GM19463 (cell line): ENCODE data around the gene PIK3C2G.

Source experiments
- ATAC-seq: cut with Tn5 transposase; IDR thresholded peaks from one replicate; pipeline ENCODE4 v1.9.1; 2021; ENCODE audit warnings: mild to moderate bottlenecking, moderate library complexity; ENCODE audit not compliant: unreplicated experiment

PIK3C2G gene

DNA sequence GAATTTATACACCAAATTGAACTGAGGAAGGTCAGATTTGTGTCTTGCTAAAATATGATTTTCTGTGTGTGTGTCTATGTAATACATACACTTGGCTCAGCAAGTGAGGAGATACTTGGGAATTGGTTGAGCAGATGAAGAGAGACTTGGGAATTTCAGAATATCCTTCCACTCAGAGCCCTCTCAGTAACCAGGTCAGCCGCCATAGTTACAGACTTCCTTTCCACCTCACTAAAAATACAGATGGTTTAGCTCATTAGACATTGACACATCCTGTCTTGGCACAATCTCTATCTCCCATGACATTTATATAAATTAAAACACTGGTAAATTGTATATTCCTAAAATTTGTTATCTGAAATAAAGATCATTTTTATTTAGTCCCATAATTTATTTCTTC is 15.9 kb downstream of the PIK3C2G start:
- ATAC-seq = no peak

DNA sequence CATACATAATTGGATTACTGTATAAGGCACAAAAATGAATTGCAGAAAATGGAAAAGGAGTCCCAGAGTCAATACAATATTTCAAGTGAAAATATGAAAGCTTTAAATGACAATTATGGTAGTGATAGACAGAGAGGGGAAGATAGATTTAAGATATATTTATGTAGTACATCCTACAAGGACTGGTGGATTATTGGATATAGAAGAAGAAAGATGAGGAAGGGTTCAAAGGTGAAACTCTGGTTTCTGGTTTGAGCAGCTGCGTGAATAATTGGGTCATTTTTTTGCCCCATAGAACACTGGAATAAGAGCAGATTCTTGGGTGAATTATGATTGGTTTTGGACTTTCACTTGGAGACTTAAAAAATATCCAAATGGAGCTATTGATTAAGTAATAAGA is 19.4 kb downstream of the PIK3C2G start:
- ATAC-seq = no peak

DNA sequence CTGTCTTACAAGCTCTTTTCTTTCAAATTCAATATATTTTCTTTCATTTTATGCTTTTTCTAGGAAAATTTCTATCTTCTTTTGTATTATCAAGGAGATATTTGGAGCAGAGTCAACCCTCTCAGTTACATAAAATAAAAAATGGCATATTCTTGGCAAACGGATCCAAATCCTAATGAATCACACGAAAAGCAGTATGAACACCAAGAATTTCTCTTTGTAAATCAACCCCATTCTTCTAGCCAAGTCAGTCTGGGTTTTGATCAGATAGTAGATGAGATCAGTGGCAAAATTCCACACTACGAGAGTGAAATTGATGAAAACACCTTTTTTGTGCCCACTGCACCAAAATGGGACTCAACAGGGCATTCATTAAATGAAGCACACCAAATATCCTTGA is 20.6 kb downstream of the PIK3C2G start:
- ATAC-seq = no peak

DNA sequence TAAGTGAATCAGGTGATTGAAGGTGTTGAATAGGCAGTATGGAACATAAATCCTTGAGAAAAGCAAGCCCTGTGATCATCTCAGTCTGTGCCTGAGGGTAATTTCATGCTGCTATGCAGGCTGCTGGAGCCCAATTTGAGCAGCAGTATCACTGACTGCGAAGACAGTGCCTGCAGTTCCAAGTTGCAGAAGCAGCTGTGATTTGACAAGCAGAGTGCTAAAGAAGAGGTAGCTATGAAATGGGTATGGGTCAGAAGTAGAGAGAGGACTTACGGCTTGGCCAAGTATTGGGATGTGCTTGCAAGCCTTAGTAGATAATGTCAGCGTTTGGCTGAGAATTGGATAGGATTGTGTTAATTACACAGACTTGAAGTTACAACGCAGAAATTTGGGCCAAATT is 22.5 kb downstream of the PIK3C2G start:
- no peak for ATAC-seq

DNA sequence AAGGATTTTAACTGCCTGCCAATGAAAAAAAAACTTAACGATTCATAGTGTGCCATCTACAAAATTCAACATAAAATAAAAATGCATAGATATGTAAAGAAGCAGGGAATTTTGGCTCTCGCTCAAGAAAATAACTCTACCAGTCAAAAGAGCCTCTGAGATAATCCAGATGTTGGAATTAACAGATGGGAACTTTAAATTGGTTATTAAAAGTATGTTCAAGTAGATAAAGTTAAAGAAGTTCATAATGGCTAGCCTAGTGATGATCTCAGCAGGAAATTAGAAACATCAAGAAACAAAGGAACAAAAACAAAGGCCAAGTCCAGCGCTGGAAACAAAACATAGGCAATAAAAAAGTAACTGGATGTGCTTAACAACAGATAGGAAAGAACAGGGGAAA is 23.1 kb downstream of the PIK3C2G start:
- ATAC-seq = no peak

DNA sequence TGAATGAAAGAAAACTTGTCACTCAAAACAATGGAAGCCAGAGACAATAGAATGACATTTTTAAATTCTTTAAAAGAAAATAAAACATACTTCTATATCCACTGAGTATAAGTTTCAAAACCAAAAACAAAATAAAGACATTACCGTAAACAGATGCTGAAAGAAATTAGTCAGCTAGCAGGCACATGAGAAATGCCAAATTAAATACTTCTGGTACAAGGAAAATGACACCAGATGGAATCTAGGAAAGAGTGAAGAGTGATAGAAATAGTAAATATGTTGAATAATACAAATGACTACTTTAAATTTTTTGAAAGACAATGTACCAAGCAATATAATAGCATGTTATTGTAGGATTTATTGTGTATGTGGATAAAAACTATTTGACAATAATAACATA is 23.8 kb downstream of the PIK3C2G start:
- no peak for ATAC-seq

DNA sequence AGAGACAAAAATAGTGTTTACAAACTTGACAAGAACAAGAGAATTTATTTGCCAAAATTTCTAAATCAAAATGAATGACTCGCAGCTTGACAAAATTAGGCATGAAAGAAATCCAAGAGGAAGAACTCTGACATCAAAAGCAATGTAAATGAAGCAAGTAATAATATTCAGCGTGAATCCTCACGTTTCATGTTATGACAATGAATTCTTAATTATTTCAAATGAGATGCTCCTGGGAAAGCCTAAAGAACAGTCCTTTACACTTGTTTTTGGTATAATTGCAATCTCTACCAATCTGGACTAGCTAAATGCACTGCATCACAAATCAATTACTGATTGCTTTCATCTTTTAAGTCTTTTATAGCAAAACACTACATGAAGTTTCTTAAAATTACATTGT is 29.1 kb downstream of the PIK3C2G start:
- ATAC-seq = no peak

DNA sequence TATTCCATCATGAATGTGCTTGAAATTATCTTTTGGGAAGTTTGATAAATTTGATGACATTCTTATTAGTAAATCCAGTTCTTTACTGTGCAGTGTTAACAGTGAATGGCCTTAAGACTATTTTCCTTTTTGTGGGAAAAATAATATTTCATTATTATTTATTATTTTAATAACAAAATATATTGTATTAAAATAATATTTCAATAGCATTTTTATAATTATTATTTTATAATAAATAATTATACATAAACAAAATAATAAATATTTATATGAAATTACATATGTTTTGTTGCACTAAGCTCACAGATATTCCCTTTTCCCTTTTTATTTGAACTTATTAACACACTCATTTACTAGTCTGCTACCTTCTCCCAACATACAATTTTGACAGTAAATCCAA is 33.6 kb downstream of the PIK3C2G start:
- no peak for ATAC-seq

DNA sequence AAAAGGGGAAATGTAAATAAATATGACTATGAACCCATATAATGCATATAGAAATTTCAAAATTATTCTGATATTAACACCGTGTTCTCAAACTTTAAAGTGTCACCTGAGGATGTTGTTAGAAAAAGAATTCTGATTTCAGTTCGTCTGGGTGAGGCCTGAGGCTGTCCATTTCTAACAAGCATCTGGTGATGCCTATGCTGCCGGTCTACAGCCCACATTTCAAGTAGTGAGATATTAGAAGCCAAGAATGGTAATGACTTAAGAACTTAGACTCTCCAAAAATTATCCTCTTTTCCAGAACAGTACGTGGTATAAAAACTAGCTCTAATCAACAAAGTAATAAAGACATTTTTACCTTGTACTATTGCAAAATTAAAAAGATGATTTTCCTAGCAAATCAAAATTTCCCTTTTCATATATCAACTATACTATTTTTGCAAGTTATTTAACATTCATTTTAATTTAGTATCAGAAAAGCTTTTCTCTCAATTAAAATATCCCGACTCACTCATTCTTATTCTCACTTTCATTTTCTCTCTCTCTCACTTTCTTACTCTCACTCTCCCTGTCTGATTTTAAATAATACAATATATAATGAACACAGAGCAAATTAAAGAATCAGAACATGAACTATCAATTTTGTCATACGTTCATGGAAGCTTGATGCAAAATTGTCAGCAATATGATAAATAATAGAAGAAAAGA is 35.0 kb downstream of the PIK3C2G start:
- ATAC-seq = no peak

DNA sequence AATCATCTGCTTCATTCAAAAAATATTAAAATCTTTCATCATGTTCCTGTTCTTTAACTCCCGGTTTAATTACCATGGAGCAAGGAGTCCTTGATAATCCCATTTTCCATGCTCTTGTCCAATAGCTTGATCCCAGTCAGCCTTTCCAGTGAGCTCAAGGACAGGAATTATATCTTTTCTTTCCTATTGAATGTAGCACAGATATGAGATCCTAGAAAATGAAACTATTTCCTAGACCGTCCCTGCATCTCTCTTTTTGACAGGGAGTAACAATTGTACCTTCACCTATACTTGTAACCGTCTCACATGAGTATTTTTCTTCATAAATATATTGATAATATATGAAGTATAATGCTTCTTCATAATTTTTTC is 35.6 kb downstream of the PIK3C2G start:
- no peak for ATAC-seq

DNA sequence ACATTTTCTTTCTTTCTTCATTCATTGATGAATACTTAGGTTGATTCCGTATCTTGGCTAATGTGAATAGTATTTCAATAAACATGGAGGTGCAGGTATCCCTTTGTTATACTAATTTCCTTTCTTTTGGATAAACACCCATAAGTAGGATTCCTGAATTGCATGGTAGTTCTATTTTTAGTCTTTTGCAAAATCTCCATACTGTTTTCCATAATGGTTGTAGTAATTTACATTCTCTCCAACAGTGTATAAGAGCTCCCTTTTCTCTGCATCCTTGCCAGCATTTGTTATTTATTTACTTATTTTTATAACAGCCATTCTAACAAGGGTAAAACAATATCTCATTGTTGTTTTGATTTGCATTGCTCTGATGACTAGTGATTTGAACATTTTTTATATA is 36.6 kb downstream of the PIK3C2G start:
- no peak for ATAC-seq

DNA sequence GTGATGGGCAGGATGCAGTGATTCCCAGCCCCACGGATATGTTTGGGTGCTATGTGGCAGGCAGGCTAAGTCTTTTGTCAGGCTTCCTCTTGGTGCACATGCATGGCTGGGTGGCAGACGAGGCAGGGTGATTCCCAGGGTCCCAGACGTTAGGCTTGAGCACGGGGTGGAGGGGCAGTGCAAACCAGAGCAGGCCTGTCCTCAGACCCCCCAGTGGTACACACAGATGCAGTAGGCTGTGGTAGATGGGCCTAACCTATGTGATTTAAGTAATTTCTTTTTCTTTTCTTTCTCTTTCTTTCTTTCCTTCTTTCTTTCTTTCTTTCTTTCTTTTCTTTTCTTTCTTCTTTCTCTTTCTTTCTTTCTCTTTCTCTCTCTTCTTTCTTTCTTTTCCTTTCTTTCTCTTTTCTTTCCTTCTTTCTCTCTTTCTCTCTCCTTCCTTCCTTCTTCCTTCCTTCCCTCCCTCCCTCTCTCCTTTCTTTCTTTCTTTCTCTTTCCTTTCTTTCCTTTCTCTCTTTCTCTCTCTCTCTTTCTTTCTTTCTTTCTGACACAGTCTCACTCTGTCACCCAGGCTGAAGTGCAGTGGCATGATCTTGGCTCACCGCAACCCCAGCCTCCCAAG is 41.6 kb downstream of the PIK3C2G start:
- no peak for ATAC-seq

DNA sequence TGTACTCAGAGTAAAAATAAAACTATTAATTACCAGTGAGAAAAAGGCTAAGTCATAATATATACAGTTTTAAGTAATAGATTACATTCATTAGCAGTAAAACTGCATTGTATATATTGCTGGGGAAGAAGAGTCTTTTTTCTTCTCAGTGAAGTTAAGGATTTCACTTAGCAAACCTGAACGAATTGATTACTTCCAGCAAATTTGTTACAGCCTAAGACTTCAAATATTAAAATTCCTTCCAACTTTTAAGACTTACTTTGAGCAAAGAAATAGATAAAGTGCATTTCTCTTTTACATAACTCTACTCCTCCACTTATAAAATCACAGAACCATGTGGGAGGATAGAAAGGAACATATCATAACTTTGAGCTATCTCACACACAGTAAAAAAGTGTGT is 43.3 kb downstream of the PIK3C2G start:
- ATAC-seq = no peak

DNA sequence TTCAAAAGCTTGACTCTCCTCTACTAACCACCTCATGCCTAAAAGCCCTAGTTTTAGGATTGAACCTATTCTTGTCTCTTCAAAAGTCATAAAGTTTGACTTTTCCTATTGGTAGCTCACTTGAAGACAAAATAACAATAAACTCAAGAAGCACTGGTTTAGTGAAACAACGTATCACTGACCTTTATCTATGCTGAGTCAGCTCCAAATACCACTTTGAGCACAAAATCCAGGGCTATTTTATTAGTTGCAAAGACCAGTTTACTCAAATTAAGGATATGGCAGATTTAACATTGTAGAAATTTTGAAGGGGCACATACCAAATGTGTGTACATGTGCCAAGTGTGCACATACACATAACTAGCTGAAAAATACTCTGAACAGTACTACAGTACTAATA is 45.0 kb downstream of the PIK3C2G start:
- no peak for ATAC-seq

DNA sequence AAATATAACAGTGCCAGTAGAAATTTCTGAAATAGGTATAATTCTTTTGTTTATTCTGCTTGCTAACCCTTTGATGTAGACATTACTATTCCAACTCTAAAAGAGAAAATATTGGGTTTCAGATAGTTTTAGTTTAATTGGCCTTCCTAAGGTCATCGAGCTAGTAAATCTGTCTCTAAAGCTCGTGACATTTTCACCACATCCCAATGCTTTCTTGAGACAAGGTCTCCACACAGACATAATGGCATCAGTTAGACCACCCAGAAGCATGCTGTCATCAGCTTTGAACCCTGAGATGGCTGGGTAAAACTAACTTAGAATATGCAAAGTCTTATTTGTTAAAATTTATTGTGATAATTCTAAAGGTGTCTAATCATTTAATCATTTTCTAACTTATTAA is 52.0 kb downstream of the PIK3C2G start:
- ATAC-seq = no peak

DNA sequence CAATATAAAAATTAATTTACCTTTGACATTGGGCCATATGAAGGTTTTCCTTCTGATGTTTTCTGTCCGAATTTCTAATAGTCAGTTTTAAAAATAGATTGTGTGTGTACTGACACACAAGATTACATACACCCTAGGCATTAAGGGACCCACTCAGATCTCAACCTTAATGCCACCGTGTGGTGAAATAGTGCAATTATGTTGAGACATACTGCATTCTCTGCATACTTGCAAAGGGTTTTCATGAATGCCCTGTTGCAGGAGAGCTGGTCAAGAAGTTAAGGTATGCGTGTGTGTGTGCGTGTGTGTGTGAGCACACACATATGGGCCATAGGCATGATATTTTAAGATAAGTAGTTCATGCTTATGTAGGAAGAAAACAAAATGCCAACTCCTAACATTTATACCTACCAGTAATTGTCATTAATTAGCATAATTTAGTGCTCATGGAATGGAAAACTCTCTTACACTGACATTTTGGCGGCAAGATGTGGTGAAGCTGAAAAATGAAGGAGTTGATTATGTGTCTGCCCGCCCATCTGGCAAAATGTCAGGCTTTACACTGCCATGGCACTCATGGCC is 58.8 kb downstream of the PIK3C2G start:
- peak; percentile 62 for ATAC-seq

DNA sequence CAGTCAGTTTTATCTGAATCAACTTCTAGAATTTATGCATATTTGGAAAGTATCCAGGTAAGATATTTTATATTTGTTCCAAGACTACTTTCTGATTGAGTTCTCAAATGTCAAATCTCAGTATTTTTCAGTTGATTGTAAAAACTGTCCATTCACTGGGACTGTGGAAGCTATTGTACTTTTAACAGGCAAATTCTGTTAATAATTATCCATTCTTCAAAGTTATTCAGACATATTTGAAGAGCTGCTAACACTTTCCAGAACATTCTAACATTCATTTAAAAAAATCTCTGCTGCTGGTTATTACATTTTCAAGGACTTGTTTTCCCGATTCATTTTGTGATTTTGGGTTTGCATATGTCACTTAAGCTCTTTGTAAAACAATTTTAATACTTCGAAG is 59.7 kb downstream of the PIK3C2G start:
- ATAC-seq = no peak

DNA sequence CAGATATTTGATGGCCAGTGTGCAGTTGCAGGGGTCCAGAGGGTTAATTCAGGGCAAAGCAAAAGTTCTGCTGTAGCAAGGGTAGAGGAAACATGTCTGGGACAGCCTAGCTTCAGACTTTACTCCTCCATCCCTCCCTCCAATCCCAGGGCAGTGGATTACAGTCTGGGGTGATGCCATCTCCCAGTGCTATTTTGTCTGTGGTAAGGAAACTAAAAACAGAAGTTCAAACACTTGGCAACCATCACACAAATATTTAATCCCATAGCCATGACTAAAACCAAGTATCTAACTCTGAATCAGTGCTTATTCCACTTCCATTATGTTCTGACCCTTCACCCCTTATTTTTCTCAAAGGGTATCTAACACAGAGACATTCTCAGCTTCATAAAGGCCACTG is 61.8 kb downstream of the PIK3C2G start:
- ATAC-seq = no peak

DNA sequence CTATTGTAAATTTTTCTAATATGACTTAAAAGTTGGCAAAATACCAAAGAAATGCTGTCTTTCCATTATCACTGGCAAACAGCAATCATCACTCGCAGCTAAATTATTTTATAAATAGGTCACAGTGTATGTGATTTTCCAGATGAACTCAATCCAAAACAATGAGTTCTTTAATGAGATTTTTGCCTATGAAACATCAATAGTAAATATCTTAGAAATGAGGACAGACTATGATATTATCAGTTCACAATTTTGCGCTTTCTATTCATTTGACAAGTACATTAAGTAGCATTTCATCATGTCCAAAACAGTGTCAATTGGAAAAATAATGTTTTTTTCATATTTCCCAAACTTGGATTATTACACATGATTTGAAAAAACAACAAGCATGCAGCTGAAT is 65.7 kb downstream of the PIK3C2G start:
- ATAC-seq = no peak

DNA sequence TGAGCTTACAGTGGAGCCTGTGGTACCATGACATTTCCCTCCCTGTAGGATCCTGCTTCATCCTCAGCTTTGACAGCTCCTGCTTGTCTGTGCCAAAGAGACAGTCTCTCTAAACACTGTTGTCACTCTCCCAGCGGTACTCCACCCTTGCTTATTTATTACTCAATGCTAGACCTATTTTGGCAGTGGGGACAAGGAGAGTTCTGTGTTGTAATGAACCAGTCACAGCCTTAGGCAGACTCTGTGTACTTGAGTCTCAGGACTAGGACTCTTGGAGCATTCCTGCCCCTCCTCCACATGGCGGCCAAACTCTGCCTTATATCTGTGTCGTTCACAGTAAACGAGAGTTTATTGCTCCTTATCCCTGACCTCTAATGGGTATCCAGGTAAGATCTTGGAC is 70.9 kb downstream of the PIK3C2G start:
- ATAC-seq = no peak

DNA sequence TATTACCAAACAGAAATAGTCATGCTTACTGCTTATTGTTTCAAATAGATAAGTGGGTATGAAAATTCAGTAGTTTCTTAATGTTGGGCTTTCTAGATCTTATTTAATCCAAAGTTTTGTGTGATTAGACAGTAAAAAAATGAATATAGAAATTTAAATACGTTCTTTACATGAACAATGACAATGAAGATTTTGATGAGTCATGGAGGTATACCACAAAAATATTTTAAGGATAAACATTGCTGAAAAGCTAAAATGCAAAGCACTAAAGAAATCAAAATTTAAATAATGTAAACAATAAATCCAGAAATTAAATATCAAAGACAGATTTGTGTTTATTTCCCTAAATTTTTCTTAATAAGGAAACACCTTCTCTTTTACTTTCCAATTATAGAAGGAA is 78.3 kb downstream of the PIK3C2G start:
- no peak for ATAC-seq

DNA sequence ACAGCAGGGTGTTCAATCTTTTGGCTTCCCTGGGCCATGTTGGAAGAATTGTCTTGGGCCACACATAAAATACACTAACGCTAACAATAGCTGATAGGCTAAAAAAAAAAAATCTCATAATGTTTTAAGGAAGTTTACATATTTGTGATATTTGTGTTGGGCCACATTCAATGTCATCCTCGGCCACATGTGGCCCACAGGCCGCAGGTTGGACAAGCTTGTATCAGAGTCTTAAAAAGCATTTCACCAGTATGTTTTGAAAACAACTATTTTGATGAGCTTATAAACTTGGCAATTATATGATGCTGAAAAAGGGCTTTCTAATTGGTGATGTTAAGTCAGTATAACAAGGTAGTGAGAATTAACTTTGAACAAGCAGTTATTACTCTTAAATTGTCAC is 78.9 kb downstream of the PIK3C2G start:
- ATAC-seq = no peak

DNA sequence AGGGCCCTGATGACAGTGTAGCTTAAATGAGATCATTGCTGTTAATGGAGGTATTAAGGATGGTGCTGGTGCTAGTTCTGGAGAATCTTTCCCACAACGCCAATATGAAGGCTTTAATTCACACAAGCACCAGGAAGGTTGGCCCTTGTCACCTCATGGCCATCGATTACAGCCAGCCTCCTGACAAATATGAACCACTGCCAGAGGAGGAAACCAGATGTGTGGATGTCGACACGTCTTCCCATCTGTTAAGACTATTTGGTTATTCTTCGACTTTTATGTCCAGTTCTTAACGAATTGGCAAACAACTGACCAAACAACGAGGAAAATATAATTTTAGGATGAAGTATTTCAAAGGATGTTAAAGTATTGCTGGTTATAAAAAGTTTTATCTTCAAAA is 79.5 kb downstream of the PIK3C2G start:
- no peak for ATAC-seq
